Thymus (tissue), 11 donors: ENCODE data around the gene SNX30. TPM values are rescaled to one million over a fixed set of nuclear protein-coding genes. Genes with fewer than 3 reads are reported as not detected.

ENCODE experiments used
- DNase-seq, 9 donors: peaks; one replicate each; pipeline ENCODE4 v3.0.0-alpha.2; 2013; ENCODE audit warnings: low spot score in 9 of 9, low read depth in 6 of 9, missing footprints in 1 of 9
- H3K27ac ChIP-seq, 2 donors: one replicate each; pipeline ENCODE4 v1.5.1; 2013; ENCODE audit warnings: control low read depth in 1 of 2, low read depth in 1 of 2, low read length in 1 of 2, mild to moderate bottlenecking in 1 of 2, moderate library complexity in 1 of 2
- H3K27me3 ChIP-seq, 2 donors: one replicate each; pipeline ENCODE4 v1.5.1; 2013; ENCODE audit warnings: low read length in 1 of 2; ENCODE audit not compliant: control insufficient read depth in 2 of 2, insufficient read depth in 1 of 2
- H3K36me3 ChIP-seq, 2 donors: one replicate each; pipeline ENCODE4 v1.5.1; 2013; ENCODE audit warnings: low read length in 1 of 2, mild to moderate bottlenecking in 1 of 2, moderate library complexity in 1 of 2; ENCODE audit not compliant: control insufficient read depth in 2 of 2, insufficient read depth in 2 of 2
- H3K4me1 ChIP-seq, 2 donors: one replicate each; pipeline ENCODE4 v1.5.1; 2013; ENCODE audit warnings: low read length in 2 of 2; ENCODE audit not compliant: control insufficient read depth in 2 of 2, insufficient read depth in 2 of 2
- H3K4me3 ChIP-seq, 2 donors: one replicate each; pipeline ENCODE4 v1.5.1; 2013; ENCODE audit warnings: low read length in 2 of 2, control low read depth in 1 of 2, mild to moderate bottlenecking in 1 of 2
- H3K9me3 ChIP-seq, 2 donors: one replicate each; pipeline ENCODE4 v1.5.1; 2013; ENCODE audit warnings: low read length in 1 of 2, mild to moderate bottlenecking in 1 of 2; ENCODE audit not compliant: control insufficient read depth in 2 of 2, insufficient read depth in 1 of 2
- WGBS: extraction: QIAGEN DNeasy Blood & Tissue Kit; methylation state at CpG from one replicate; pipeline ENCODE4 v1.1.7; 2013; 5-methylcytosine and 5-hydroxymethylcytosine counted together
- polyA plus RNA-seq: library from polyadenylated mRNA; stranded (reverse); fragments of 200-250 nt; gene quantifications from one replicate; pipeline ENCODE4 v1.2.3, GENCODE V29; 2013
- total RNA-seq: library from RNA; stranded (reverse); fragments of 120-200 nt; gene quantifications from one replicate; pipeline ENCODE4 v1.2.4, GENCODE V29; 2013
- donor health status: healthy.

SNX30 gene
- total and polyA plus RNA-seq, 2 donors = 4.2 to 4.8 TPM

GRCh38 chr9:112861638-112862555, 111.3 kb downstream of the SNX30 start:
- peaks cover 0 to 2% of the 10 kb centered on the region in 2 donors for H3K36me3 ChIP-seq
- no peaks in the 10 kb centered on the region for H3K27me3 ChIP-seq
- no peaks in the 10 kb centered on the region for H3K9me3 ChIP-seq
- H3K4me1 ChIP-seq = peaks cover 5 to 35% of the 10 kb centered on the region in 2 donors
- peak overlapping the region; percentile 21 to 65 for H3K27ac ChIP-seq
- WGBS = 84% methylated on average over 19 of the region's 19 CpGs
- no peak for DNase-seq
- H3K4me3 ChIP-seq = no peak overlapping the region

GRCh38 chr9:112863214-112863613, 112.7 kb downstream of the SNX30 start:
- Histone ChIP-seq H3K9me3 (no peaks in the 10 kb centered on the region), H3K27me3 (no peaks in the 10 kb centered on the region), H3K27ac (peak overlapping the region in 1 of 2 donors; percentile 33), H3K4me3 (no peak overlapping the region), H3K36me3 (peaks cover 0 to 2% of the 10 kb centered on the region in 2 donors), H3K4me1 (peaks cover 5 to 34% of the 10 kb centered on the region in 2 donors)
- WGBS = 6% methylated on average over 4 of the region's 4 CpGs
- peak in 1 of 9 donors; percentile 37 for DNase-seq

- H3K9me3 ChIP-seq = no peaks in the 10 kb centered on the region
- H3K27me3 ChIP-seq = no peaks in the 10 kb centered on the region
- WGBS = 61% methylated on average over 2 of the region's 2 CpGs
- peak overlapping the region in 1 of 2 donors; percentile 52 for H3K27ac ChIP-seq
- peaks cover 5 to 33% of the 10 kb centered on the region in 2 donors for H3K4me1 ChIP-seq
- no peak overlapping the region for H3K4me3 ChIP-seq
- DNase-seq = no peak
- H3K36me3 ChIP-seq = peaks cover 0 to 2% of the 10 kb centered on the region in 2 donors
Measured at GRCh38 chr9:112863746-112864145, 113.2 kb downstream of the SNX30 start.

GRCh38 chr9:112864403-112864802, 113.8 kb downstream of the SNX30 start:
- no peaks in the 10 kb centered on the region for H3K9me3 ChIP-seq
- WGBS = 83% methylated on average over 3 of the region's 3 CpGs
- H3K36me3 ChIP-seq = peaks cover 0 to 2% of the 10 kb centered on the region in 2 donors
- no peak for DNase-seq
- peaks cover 5 to 32% of the 10 kb centered on the region in 2 donors for H3K4me1 ChIP-seq
- no peaks in the 10 kb centered on the region for H3K27me3 ChIP-seq
- no peak overlapping the region for H3K4me3 ChIP-seq
- H3K27ac ChIP-seq = no peak overlapping the region

- Histone ChIP-seq H3K27me3 (no peaks in the 10 kb centered on the region), H3K36me3 (peaks cover 0 to 2% of the 10 kb centered on the region in 2 donors), H3K4me3 (no peak overlapping the region), H3K27ac (no peak overlapping the region), H3K9me3 (no peaks in the 10 kb centered on the region), H3K4me1 (peaks cover 5 to 34% of the 10 kb centered on the region in 2 donors)
- no peak for DNase-seq
- over 99% methylated on average over 7 of the region's 7 CpGs for WGBS
Measured at GRCh38 chr9:112864982-112865381, 114.4 kb downstream of the SNX30 start.

GRCh38 chr9:112866662-112867274, 116.2 kb downstream of the SNX30 start:
- peaks cover 5 to 29% of the 10 kb centered on the region in 2 donors for H3K4me1 ChIP-seq
- H3K27me3 ChIP-seq = no peaks in the 10 kb centered on the region
- 97% methylated on average over 1 of the region's 1 CpG for WGBS
- DNase-seq = no peak
- H3K36me3 ChIP-seq = peaks cover 0 to 2% of the 10 kb centered on the region in 2 donors
- H3K4me3 ChIP-seq = no peak overlapping the region
- H3K9me3 ChIP-seq = no peaks in the 10 kb centered on the region
- peak overlapping the region in 1 of 2 donors; percentile 12 for H3K27ac ChIP-seq

- peaks cover 0 to 2% of the 10 kb centered on the region in 2 donors for H3K36me3 ChIP-seq
- H3K4me3 ChIP-seq = no peak overlapping the region
- no peaks in the 10 kb centered on the region for H3K9me3 ChIP-seq
- peak in 2 of 9 donors; percentile 13 to 23 for DNase-seq
- H3K27ac ChIP-seq = peak overlapping the region in 1 of 2 donors; percentile 50
- H3K4me1 ChIP-seq = peaks cover 3 to 25% of the 10 kb centered on the region in 2 donors
- H3K27me3 ChIP-seq = no peaks in the 10 kb centered on the region
- WGBS = 78% methylated on average over 3 of the region's 3 CpGs
Measured at GRCh38 chr9:112867275-112867991, 116.9 kb downstream of the SNX30 start.

GRCh38 chr9:112868461-112868860, 117.9 kb downstream of the SNX30 start:
- 93% methylated on average over 10 of the region's 10 CpGs for WGBS
- H3K36me3 ChIP-seq = peaks cover 0 to 2% of the 10 kb centered on the region in 2 donors
- H3K9me3 ChIP-seq = no peaks in the 10 kb centered on the region
- peak overlapping the region in 1 of 2 donors; percentile 50 for H3K27ac ChIP-seq
- peaks cover 0 to 19% of the 10 kb centered on the region in 2 donors for H3K4me1 ChIP-seq
- DNase-seq = no peak
- H3K4me3 ChIP-seq = no peak overlapping the region
- no peaks in the 10 kb centered on the region for H3K27me3 ChIP-seq
